ENCODE data around the gene ZMYND8. TPM values are rescaled to one million over a fixed set of nuclear protein-coding genes. Genes with fewer than 3 reads are reported as not detected.

ZMYND8 gene
- total and polyA plus RNA-seq, 2 of the 8 experiments (the other 6 are each of a cell fraction or from before 2014, with no cell fraction given): 50.5 to 163 TPM

DNA sequence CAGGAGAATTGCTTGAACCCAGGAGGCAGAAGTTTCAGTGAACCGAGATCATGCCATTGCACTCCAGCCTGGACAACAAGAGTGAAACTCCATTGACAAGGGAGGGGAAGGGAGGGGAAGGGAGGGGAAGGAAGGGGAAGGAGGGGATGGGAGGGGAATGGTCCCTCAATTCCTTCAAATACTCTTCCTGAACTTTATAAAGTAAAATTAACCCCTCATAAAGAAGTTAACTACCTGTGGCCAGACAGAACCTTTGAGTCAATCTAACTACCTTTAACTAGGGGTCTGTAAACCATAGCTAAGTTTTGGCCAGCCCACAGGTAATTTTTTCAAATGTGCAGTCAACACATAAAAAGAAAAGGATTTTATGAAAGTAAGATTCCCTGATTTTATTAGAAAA is 131.0 kb downstream of the ZMYND8 start:
- no peak overlapping the region for H3K9ac ChIP-seq (replicated peaks in 1 of 4; ENCODE audit: extremely low read depth in 1 of 4, low read depth in 3 of 4, low read length in 3 of 4)

More for the DNA sequence above, 131.0 kb downstream of the ZMYND8 start:
- no peak overlapping the region for H3K56ac ChIP-seq (replicated peaks; ENCODE audit: insufficient read length, low read depth, low read length)
- no peak overlapping the region for H3K18ac ChIP-seq (ENCODE audit: extremely low read depth, low read length)
- H3K4ac ChIP-seq (replicated peaks; ENCODE audit: insufficient read length, low read depth, low read length): no peak overlapping the region
- no peak overlapping the region for H2BK5ac ChIP-seq (ENCODE audit: low read depth, low read length)
- H4K20me1 ChIP-seq (replicated peaks in 1 of 2; ENCODE audit: control insufficient read depth in 1 of 2, insufficient read depth in 2 of 2, low read length in 2 of 2): no peaks in the 10 kb centered on the region
- no peak overlapping the region for H3K4me3 ChIP-seq (ENCODE audit: extremely low read depth in 1 of 4, insufficient read depth in 2 of 4, low read depth in 3 of 4, low read length in 4 of 4)
- no peak overlapping the region for H2BK12ac ChIP-seq (ENCODE audit: low read depth, low read length)
- H3K14ac ChIP-seq (ENCODE audit: insufficient read length): no peak overlapping the region
- H4K8ac ChIP-seq (ENCODE audit: extremely low read depth, insufficient read depth, low read length): no peak overlapping the region
- H3K27ac ChIP-seq (ENCODE audit: low read depth, low read length): no peak overlapping the region
- H3K4me1 ChIP-seq (replicated peaks in 1 of 4; ENCODE audit: control insufficient read depth in 3 of 4, insufficient read depth in 4 of 4, low read length in 3 of 4): no peaks in the 10 kb centered on the region
- no peak overlapping the region for H4K91ac ChIP-seq (replicated peaks; ENCODE audit: insufficient read length, low read length)
- no peak overlapping the region for H2BK120ac ChIP-seq (replicated peaks; ENCODE audit: low read depth, low read length)
- H3K36me3 ChIP-seq (ENCODE audit: control insufficient read depth in 2 of 4, insufficient read depth in 4 of 4, low read length in 3 of 4): peaks cover 39 to 100% (median 71%) of the 10 kb centered on the region in 4 experiments
- H3K23ac ChIP-seq (ENCODE audit: insufficient read length): no peak overlapping the region
- no peaks in the 10 kb centered on the region for H3K9me3 ChIP-seq (ENCODE audit: insufficient read depth in 2 of 2, low read depth in 1 of 2, low read length in 1 of 2)
- no peaks in the 10 kb centered on the region for H3K79me1 ChIP-seq (ENCODE audit: low read depth, low read length)
- H2AFZ ChIP-seq (ENCODE audit: low read length): no peak overlapping the region
- WGBS, 2 experiments (ENCODE audit: extremely low coverage in 1 of 2, insufficient coverage in 1 of 2, insufficient read length in 1 of 2, insufficient replicate concordance in 2 of 2, low coverage in 1 of 2, low lambda C conversion rate in 2 of 2, missing lambda C conversion rate in 1 of 2): 89% methylated on average over 1 of the region's 1 CpG; no CpG with 5 or more reads in 1 of the 2 experiments
- ChIA-PET POLR2A (ENCODE audit: partially characterized antibody) (interaction anchor here (1.3 kb wide), 1 partner anchor 94 kb away, joined by 3 read pairs; no protein-coding TSS in a partner anchor), CTCF (ENCODE audit: partially characterized antibody) (interaction anchor here (0.5 to 1.3 kb wide), 2 partner anchors 27 to 220 kb away, joined by 3 read pairs; no protein-coding TSS in a partner anchor)
- no peak overlapping the region for H4K5ac ChIP-seq (ENCODE audit: insufficient read length, low read depth, low read length)
- no peaks in the 10 kb centered on the region for H3K23me2 ChIP-seq (ENCODE audit: low read depth, low read length)
- no peak for DNase-seq (ENCODE audit: low read depth in 1 of 2, low spot score in 2 of 2)
- no peak for FAIRE-seq
- H3K27me3 ChIP-seq (replicated peaks in 1 of 4; ENCODE audit: control insufficient read depth in 3 of 4, extremely low read depth in 1 of 4, insufficient read depth in 3 of 4, low read length in 3 of 4): no peaks in the 10 kb centered on the region
- H3K4me2 ChIP-seq (ENCODE audit: insufficient read depth in 1 of 2, low read depth in 2 of 2, low read length in 2 of 2): no peak overlapping the region
- no peak overlapping the region for H2BK15ac ChIP-seq (ENCODE audit: low read length)
- no peak overlapping the region for H2AK5ac ChIP-seq (ENCODE audit: low read depth, low read length)
- no peak overlapping the region for H2BK20ac ChIP-seq (ENCODE audit: low read length)
- no peak for TF ChIP-seq SP4 (IDR thresholded peaks at IDR 0.05; ENCODE audit: low read length)
- no peak for TF ChIP-seq FOSL1 (IDR thresholded peaks at IDR 0.05; ENCODE audit: insufficient read depth, low read depth, low read length)
- TF ChIP-seq BRCA1 (IDR thresholded peaks at IDR 0.05; ENCODE audit: low read depth, low read length): no peak
- TF ChIP-seq POU5F1 (IDR thresholded peaks at IDR 0.05; ENCODE audit: low read depth, low read length): no peak
- no peak for TF ChIP-seq SP2 (IDR thresholded peaks at IDR 0.05; ENCODE audit: low read length)
- TF ChIP-seq SRF (IDR thresholded peaks at IDR 0.05; ENCODE audit: low read depth, low read length): no peak
- H3K79me2 ChIP-seq (ENCODE audit: control insufficient read depth in 1 of 2, insufficient read depth in 2 of 2, low read length in 2 of 2): 0 out of 4 replicates have a peak, but pooled peaks cover 0 to 2% of the 10 kb centered on the region in 2 experiments

All from H1 (cell line).